Gastroesophageal sphincter (tissue), 4 donors: ENCODE measurements around the gene LRP1B. TPM values are rescaled to one million over a fixed set of nuclear protein-coding genes. Genes with fewer than 3 reads are reported as not detected.

ENCODE experiments used
- ATAC-seq: fragments of 150-250 bp; one replicate; pipeline ENCODE4 v1.9.1; 2016; ENCODE audit warnings: mild to moderate bottlenecking, moderate library complexity
- H3K27ac ChIP-seq, 4 donors: fragments of 200-600 bp; sonication (generic) in 3 of 4; 1 replicate in 3 of 4; 2 replicates in 1 of 4; pipeline ENCODE4 v1.5.1; 2016 to 2019
- H3K27me3 ChIP-seq: fragments of 200-600 bp; sonication (generic); one replicate; pipeline ENCODE4 v1.5.1; 2019
- H3K36me3 ChIP-seq, 2 donors: fragments of 200-600 bp; sonication (generic); one replicate each; pipeline ENCODE4 v1.5.1; 2019; ENCODE audit warnings: control low read depth in 1 of 2
- H3K4me1 ChIP-seq, 3 donors: fragments of 200-600 bp; sonication (generic); 1 replicate in 2 of 3; 2 replicates in 1 of 3; pipeline ENCODE4 v1.5.1; 2016 to 2019; ENCODE audit warnings: control low read depth in 2 of 3
- H3K4me3 ChIP-seq, 2 donors: fragments of 200-600 bp; sonication (generic); one replicate each; pipeline ENCODE4 v1.5.1; 2019; ENCODE audit warnings: mild to moderate bottlenecking in 1 of 2, moderate library complexity in 1 of 2
- H3K9me3 ChIP-seq, 3 donors: fragments of 200-600 bp; sonication (generic); one replicate each; pipeline ENCODE4 v1.5.1; 2017 to 2019; ENCODE audit warnings: control low read depth in 2 of 3
- EP300 ChIP-seq: sonication (generic); formaldehyde crosslinking; IDR thresholded peaks from one replicate; pipeline ENCODE4 v1.6.1; 2017; ENCODE audit warnings: antibody characterized with exemption, mild to moderate bottlenecking
- POLR2A ChIP-seq, 2 donors: fragments of 450-650 bp; IDR thresholded peaks; one replicate each; pipeline ENCODE4 v1.6.1; 2017; ENCODE audit warnings: antibody characterized with exemption in 2 of 2, mild to moderate bottlenecking in 2 of 2, moderate library complexity in 1 of 2
- POLR2AphosphoS5 ChIP-seq: sonication (generic); formaldehyde crosslinking; IDR thresholded peaks from one replicate; pipeline ENCODE4 v1.6.1; 2017; ENCODE audit warnings: antibody characterized with exemption
- whole genome bisulfite sequencing, 2 donors: methylation state at CpG; one replicate each; pipeline ENCODE4 v1.1.5; 2018; ENCODE audit warnings: low coverage in 1 of 2; 5-methylcytosine and 5-hydroxymethylcytosine counted together
- total RNA-seq, 4 donors: library from RNA; depleted of rRNA; stranded (reverse); fragments of >200 nt; gene quantifications; one replicate each; pipeline ENCODE4 v1.1.0, GENCODE V29; 2016
- TF ChIP-seq, protein P1 (sequence below), 4 experiments: fragments of 200-600 bp in 2 of 4; fragments of 450-650 bp in 2 of 4; sonication (generic) in 1 of 4; IDR thresholded peaks; one replicate each; pipeline ENCODE4 v1.5.1; 2017 to 2019; ENCODE audit warnings: antibody characterized with exemption in 4 of 4, mild to moderate bottlenecking in 2 of 4, moderate library complexity in 2 of 4

Gene LRP1B
- total RNA-seq, 4 donors from 2014 or later: 0.27 to 20.7 (median 3.2) TPM

DNA sequence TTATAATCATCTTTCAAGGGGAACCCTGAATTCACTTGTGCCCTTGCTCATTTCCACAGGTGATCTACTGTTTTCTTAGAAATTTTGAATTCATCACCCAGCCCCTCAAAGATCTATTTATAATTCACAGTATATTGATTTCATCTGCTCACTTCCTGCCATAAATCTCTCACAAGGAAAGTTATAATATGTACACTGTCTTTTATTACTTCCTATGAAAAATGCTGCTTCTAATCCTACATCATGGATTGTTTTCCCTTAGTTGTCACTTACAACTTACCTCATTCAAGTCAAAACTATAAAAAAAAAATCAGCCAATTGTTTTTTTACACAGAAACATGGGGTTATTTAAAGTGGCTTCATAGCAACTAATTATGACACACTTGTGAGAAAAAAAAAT, 1443.0 kb downstream of the LRP1B start:
- no peak for ATAC-seq
- no peaks in the 10 kb centered on the region for H3K4me1 ChIP-seq

DNA sequence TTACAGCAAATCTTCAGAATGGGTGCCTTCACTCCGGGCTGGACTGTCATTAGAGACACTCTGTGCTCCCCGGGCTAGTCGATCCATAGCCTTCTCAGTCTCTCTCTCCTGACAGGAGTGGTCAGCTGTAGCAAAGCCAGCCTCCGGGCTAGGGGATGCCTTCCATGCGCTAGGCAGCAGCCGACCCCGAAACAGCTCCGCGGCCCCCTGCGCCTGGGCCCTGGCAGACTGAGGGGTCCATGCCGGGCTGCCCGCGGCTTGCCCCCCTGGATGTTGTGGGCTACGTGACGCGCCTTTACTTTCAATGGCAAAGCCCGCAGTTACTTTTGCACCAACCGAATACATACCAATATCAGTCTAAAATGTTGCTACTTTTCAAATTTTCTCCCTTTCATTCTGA, 1447.2 kb downstream of the LRP1B start:
- ATAC-seq: no peak
- Histone ChIP-seq H3K4me1 (no peaks in the 10 kb centered on the region), H3K9me3 (no peaks in the 10 kb centered on the region), H3K4me3 (no peak overlapping the region), H3K27me3 (no peaks in the 10 kb centered on the region), H3K36me3 (no peaks in the 10 kb centered on the region), H3K27ac (no peak overlapping the region)
- TF ChIP-seq, protein P1, sequence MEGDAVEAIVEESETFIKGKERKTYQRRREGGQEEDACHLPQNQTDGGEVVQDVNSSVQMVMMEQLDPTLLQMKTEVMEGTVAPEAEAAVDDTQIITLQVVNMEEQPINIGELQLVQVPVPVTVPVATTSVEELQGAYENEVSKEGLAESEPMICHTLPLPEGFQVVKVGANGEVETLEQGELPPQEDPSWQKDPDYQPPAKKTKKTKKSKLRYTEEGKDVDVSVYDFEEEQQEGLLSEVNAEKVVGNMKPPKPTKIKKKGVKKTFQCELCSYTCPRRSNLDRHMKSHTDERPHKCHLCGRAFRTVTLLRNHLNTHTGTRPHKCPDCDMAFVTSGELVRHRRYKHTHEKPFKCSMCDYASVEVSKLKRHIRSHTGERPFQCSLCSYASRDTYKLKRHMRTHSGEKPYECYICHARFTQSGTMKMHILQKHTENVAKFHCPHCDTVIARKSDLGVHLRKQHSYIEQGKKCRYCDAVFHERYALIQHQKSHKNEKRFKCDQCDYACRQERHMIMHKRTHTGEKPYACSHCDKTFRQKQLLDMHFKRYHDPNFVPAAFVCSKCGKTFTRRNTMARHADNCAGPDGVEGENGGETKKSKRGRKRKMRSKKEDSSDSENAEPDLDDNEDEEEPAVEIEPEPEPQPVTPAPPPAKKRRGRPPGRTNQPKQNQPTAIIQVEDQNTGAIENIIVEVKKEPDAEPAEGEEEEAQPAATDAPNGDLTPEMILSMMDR (IDR thresholded peaks at IDR 0.05): no peak
- TF ChIP-seq POLR2A (IDR thresholded peaks at IDR 0.05) (no peak), EP300 (no peak), POLR2AphosphoS5 (no peak)
- 80 to 99% methylated on average over 6 to 13 of the region's 18 CpGs for WGBS, 2 donors

More for the DNA sequence above, 1443.0 kb downstream of the LRP1B start:
- TF ChIP-seq EP300 (no peak), POLR2A (IDR thresholded peaks at IDR 0.05) (no peak), POLR2AphosphoS5 (no peak)
- TF ChIP-seq, protein P1 (IDR thresholded peaks at IDR 0.05): no peak
- H3K27ac ChIP-seq: no peak overlapping the region
- no peak overlapping the region for H3K4me3 ChIP-seq
- H3K36me3 ChIP-seq: no peaks in the 10 kb centered on the region
- H3K9me3 ChIP-seq: no peaks in the 10 kb centered on the region
- no peaks in the 10 kb centered on the region for H3K27me3 ChIP-seq

DNA sequence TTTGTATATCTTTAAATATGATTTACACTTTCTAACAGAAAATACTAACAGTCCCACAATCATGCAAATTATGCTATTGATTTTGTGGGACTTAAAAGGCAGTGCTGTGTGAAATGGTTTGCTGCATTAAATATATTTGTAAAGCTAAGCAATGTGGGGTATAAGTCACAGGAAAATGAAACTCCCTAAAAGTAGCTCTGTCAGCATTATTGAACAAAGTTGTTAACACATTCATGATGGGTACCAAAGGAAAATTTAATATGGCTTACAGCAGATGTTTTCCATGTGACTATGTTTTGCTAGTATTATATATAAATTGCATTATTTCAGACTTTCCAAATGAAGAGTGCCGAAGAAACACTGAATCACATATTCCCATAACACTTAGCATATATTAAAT, 1450.0 kb downstream of the LRP1B start:
- TF ChIP-seq POLR2A (IDR thresholded peaks at IDR 0.05): no peak
- no peak for TF ChIP-seq EP300
- TF ChIP-seq, protein P1 (IDR thresholded peaks at IDR 0.05): no peak
- TF ChIP-seq POLR2AphosphoS5: no peak
- Histone ChIP-seq H3K27ac (no peak overlapping the region), H3K36me3 (no peaks in the 10 kb centered on the region), H3K4me3 (no peak overlapping the region), H3K4me1 (no peaks in the 10 kb centered on the region), H3K9me3 (no peaks in the 10 kb centered on the region), H3K27me3 (no peaks in the 10 kb centered on the region)
- ATAC-seq: no peak
- WGBS, 2 donors: 69 to 92% methylated on average over 1 of the region's 1 CpG

DNA sequence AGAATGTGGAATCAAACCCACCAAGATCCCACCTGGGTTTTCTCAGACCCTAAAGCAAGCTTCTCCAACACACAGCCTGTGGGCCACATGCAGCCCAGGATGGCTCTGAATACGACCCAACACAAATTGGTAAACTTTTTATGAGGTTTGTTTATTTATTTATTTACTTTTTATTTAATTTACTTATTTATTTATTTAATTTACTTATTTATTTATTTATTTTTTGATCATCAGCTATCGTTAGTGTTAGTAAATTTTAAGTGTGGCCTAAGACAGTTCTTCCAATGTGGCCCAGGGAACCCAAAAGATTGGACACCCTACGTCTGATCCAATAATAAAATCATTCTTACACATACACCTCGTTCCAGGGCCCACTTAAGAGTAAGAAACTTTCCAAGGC, 1451.1 kb downstream of the LRP1B start:
- Histone ChIP-seq H3K27me3 (no peaks in the 10 kb centered on the region), H3K27ac (no peak overlapping the region), H3K4me1 (no peaks in the 10 kb centered on the region), H3K4me3 (no peak overlapping the region), H3K36me3 (no peaks in the 10 kb centered on the region), H3K9me3 (no peaks in the 10 kb centered on the region)
- WGBS, 2 donors: 71 to 82% methylated on average over 3 to 4 of the region's 4 CpGs
- TF ChIP-seq POLR2AphosphoS5 (no peak), POLR2A (IDR thresholded peaks at IDR 0.05) (no peak), EP300 (no peak)
- TF ChIP-seq, protein P1 (IDR thresholded peaks at IDR 0.05): no peak
- ATAC-seq: no peak

DNA sequence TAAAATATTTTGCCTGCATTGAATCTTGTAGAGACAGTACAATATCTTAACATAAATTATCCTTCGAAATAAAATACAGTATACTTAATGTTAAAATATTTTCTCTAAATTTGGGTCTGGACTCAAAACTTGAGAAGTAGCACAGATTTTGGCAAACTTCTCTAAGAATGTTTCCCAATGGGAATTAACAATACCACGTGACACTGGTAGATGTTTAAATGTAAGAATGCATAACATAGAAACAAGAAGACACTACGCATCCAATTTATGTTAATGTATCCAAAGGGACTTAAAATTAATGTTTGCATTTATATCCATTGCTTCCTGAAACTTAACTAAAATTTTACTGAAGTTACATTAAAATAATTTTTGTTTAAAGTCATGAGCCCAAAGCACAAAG, 1460.9 kb downstream of the LRP1B start:
- Histone ChIP-seq H3K27ac (no peak overlapping the region), H3K9me3 (no peaks in the 10 kb centered on the region), H3K4me1 (no peaks in the 10 kb centered on the region), H3K4me3 (no peak overlapping the region), H3K36me3 (no peaks in the 10 kb centered on the region), H3K27me3 (no peaks in the 10 kb centered on the region)
- TF ChIP-seq, protein P1 (IDR thresholded peaks at IDR 0.05): no peak
- TF ChIP-seq POLR2AphosphoS5: no peak
- TF ChIP-seq POLR2A (IDR thresholded peaks at IDR 0.05): no peak
- no peak for TF ChIP-seq EP300
- no peak for ATAC-seq
- 59 to 93% methylated on average over 3 of the region's 3 CpGs for WGBS, 2 donors
